HG03095 (cell line): Measurements from ENCODE around the gene CPEB4.

Experiments used
- ATAC-seq: cut with Tn5 transposase; IDR thresholded peaks from one replicate; pipeline ENCODE4 v1.9.1; 2021; ENCODE audit warnings: moderate library complexity; ENCODE audit not compliant: unreplicated experiment

Gene CPEB4

DNA sequence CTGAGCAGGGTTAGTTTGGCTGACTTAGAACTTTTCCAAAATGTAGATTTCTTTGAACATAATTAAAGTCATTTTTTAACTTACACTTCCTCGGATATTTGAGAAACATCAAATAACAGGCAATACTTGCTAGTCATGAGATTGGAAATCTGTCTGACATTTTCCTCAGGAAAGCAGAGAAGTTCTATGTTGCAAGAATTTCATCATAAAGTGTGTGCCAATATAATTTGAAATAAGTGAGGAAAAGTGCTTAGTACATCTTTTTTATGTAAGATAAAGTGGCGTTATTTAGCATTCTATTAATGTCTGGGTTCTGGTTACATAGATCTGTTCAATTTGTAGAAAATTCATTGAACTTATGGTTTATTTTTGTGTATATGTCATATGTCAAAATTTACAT lies 52.1 kb downstream of the CPEB4 start:
- no peak for ATAC-seq

DNA sequence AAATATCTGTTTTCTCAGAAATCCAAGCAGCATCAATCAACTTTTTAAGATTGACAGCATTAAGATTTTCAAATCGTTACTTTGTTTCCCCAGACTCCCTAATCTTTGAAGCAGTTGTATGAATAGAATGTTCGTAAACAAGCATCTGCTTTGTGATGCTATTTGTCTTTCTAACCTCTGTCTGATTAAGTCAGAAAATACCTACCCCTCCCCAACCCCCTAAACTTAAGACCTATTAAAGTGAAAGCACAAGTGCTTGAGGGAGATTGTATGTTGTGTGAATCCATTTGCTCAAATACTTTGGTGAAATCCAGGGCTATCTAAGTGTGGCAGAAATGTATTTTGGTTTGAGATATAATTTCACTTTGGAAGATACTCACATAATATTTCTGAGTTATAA lies 53.0 kb downstream of the CPEB4 start:
- ATAC-seq, result no peak

DNA sequence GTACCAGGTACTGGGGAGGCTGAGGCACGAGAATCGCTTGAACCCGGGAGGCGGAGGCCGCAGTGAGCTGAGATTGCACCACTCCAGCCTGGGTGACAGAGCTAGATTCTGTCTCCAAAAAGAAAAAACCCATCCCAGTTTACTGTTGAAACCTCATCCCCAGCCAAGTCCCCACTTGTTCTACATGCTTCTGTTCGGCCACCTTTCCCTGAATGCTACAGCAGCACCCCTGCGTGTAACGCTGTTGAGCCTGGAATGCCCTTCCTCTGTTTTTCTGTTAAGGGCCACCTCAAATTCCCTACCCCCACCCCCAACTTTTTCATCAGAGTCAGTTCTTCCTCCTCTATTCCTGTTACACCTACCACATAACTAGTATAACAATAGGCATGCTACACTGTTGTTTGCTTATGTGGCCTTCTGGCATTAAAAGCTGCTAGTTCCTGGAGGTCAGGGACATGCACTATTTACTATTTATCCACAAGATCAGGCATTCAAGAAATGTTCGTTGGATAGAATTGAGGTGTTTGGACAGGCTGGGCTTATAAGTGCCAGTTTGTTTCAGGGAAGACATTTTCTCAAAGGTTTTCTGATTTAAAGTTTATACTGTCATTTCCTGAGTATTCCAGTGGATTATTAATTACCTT lies 53.7 kb downstream of the CPEB4 start:
- ATAC-seq, result no peak

DNA sequence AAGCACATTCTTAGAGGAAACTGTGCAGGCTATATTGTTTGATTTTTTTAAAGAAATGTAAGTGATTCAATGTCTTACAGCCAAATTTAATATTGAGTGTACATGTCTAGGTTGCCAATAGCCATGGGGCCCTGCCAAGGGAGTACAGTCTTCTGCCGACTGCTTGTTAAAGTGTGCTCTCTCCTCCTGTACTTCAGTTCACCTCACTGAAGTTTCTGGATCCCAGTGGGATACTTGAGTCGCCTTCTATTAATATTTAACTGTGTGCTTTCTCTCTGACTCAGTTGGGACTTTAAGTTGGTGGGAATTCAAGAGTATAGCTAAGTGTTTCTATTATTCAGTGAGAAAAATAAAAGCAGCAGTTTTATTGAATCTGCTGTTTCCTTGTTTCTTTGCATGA lies 56.4 kb downstream of the CPEB4 start:
- no peak for ATAC-seq

DNA sequence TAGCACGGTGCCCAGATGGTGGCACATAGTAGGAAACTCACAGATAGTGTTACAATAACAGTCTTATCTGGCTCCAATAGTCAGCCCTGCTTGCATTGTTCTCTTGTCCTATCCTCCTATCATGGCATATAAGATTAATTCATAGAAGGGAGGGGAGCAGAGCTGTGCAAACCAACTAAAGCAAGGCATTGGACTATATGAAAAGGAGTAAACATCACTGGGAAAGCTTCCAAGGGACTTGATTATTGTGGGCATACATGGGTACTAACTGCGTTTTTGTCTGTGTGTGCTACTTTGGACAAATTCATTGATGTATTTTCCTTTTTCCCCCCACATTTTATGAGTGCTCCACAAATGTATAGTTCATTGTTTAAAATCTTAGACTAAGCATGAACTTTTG lies 57.0 kb downstream of the CPEB4 start:
- ATAC-seq, result no peak

DNA sequence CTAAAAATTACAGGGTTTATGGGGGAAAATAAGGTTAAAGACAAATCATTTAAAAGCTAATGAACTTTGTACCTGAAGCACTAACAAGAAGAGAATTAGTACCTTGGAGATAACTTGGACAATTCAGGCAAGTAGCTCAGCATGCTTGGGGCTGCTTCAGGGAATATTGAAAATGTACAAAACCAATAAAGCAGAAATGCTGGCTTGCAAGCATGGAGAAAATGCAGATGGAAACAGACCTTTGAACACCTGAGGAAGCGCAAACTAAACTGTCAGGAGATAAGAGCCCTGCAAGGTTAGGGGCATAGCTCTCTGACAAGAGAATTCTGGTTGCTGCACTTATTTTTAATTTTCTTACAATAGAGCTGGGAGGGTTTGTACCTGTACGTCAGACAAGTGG lies 58.2 kb downstream of the CPEB4 start:
- no peak for ATAC-seq

DNA sequence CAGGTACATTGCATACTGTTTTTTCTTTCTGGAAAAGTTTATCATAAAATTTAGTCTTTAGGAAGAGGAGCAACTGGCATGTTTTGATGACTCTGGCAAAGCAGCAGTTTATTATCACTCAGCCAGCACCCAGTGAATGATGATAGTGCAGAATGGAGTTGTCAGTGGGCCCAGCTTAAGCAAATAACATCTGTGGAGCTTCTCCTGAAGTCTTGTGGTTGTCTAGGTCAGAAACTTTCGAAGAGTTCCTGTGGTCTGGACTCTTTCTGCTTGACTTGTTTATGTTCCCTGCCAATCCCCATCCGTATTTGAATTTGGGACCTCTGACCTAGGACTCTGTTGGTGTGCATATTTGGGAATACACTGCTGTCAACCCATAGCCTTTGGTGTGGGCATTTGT lies 62.7 kb downstream of the CPEB4 start:
- ATAC-seq, result no peak

DNA sequence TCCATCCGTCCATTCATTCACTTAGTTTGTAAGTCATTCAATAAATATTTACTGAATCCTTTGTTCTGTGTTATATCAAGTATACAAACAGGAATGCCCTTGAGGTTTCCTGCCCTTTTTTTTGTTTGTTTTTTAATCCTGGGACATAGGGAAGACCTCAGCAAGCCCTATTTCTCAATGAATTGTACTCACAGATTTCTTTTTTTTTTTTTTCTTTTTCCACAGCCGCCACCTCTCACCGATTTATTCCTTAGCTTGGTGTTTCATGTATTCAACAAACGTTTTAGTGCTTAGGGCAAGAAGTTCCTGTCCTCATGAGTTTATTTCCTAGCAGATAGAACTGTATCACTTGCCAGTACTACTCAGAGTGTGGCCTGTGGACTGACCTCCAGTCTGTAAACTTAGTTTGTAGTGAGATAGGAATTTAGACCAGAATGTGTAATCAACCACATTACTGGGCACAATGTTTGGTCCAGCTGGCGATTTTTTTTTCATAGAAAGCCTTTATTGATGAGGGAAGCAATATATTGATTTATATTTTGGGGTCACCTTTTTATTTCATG lies 65.5 kb downstream of the CPEB4 start:
- no peak for ATAC-seq

DNA sequence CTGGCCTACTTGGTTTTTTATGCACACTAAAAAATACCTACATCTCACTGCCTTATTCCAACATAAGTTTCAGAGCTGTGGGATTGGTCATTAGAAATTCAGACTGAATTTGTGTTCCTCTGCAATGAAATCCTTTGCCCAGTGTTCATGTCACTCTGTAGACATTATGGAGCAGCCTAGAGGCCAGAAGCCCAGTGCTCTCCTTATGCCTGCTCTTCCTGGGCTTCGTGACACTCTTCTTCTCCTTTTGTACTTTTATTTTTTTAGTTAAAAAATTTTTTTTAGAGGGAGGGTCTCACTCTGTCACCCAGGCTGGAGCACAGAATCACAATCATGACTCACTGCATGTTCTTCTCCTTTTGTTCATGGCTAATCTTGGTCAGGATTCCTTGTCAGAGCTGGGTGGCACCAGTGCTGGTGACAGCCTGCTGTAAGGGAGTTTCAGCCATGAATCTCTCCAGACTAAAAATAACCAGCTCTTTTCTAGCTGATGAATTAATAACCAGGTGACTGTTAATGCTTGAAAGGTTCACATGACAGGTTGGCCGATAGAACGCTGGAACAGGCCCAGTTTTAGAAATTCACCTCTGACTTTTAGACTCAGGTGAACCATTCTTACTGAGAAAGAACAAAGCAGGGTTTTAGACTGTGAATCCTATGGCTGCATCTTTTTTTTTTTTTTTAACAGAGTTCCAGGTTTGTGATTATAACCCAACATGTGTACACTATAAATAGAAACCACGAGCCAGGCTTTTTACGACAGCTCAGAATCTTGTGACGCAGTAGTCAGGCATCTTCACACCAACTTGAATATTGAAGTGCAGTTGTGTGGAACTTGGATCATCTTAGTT lies 66.7 kb downstream of the CPEB4 start:
- no peak for ATAC-seq

DNA sequence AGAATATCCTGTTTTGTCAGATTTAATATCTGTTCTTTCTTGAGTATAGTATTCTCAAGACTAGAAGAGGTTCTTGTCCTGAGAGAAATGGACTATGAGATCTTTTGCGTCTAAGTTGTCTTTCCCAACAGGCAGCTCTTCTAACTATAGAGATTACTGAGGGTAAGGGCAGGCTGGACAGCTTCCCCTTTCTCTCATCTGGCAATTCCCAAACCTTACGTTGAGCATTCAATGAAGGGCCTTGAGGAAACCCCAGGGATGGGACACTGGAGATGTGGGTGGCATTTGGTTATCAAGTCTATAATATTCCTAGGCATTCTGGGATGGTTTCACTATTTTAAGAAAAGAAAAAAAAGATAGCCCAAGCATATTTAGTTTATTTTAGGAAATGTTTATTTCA lies 72.8 kb downstream of the CPEB4 start:
- no peak for ATAC-seq

DNA sequence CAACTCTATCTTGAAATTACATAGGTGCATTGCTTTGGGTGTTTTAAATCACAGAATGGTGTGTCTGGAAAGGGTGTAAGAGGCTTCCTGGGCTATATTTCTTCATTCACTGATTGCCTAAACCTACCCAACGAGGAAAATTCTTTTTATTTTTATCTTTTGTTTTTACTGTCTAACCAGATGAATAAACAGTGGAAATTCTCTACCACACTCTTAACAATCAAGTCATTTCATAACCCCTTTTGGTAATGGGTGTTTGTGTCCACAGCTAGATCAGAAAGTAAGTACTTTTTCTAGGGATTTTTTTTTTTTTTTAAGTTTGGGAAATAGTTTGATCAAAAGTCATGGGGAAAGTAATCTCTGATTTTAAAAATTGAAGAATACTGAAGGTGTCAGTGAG lies 73.3 kb downstream of the CPEB4 start:
- no peak for ATAC-seq

DNA sequence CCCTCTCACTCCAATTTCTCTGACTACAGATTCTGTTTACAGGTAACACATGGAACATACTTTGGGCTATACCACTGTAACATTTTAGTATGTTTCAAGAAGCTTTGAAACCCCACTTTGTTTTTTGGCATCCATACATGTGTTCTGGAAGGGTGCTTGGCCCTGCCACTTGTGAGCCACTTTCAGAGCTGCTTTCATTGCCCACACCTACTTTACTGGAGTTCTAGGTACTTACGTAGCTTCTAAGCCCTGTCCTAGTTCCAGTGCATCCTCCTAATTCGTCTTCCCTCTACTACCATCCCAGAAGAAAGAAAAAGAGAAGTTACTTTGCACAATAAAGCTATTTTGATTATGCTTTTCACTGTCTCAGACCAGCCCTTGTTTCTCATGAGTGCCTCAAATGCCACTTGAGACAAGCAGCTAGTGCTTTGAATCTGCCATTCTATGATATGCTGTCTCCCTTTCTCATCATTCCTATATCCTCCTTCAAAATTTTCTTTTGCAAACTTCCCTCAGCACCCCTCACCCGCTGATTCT lies 74.4 kb downstream of the CPEB4 start:
- ATAC-seq, result no peak

DNA sequence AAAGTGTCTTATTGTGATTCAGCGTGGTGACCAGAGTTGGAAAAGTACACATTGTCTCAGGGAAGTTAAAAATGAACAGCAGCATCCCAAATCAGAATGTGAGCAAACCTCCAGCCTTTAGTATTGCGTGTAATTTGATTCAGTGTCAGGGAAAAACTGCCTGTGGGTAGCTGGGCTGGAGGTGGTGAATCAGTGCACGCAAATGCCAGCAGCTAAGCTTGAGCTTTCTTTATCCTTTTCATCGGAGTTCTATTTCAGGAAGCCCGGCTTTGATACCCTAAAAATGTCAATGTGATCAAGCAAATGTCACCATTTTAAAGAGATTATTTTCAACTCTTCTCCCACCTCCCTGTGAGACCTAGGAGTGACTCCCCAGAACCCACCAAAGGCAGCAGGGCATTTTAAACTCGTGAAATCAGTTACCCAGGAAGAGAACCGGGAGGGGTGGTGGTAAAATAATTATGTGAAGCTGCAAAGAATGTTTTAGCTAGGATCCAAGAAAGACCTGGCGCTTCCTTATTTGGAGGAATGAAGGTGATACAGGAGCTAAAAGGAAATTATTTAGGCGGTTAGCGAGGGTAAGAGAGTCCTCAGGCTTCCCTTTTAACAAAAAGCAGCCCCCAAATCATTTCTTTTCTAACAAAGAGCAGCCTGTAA lies 75.2 kb downstream of the CPEB4 start:
- no peak for ATAC-seq

DNA sequence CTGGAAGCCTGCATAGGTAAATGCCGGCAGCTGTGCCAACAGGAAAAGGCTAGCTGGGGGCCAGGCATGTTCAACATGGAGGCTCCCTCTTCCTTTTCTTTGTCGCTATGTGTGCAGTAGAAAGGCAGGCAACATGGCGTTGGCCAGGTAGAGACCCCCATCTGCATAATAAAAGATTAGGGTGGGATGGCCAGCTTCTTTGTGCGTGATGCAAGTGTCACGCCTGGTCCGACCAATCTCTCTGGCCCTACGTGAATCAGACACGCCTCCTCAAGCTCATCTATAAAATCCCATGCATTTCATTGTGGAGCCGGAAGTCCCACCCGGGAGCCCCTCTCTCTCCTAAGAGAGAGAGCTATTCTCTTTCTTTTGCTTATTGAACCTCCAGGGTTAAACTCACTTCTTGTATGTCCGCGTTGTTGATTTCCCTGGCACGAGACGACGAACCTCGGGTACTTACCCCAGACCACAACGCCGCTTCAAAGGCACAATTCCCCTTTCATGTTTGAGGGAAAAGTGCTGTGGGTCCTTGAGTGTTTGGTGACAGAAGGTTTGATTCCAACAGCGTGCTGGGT lies 75.8 kb downstream of the CPEB4 start:
- no peak for ATAC-seq

DNA sequence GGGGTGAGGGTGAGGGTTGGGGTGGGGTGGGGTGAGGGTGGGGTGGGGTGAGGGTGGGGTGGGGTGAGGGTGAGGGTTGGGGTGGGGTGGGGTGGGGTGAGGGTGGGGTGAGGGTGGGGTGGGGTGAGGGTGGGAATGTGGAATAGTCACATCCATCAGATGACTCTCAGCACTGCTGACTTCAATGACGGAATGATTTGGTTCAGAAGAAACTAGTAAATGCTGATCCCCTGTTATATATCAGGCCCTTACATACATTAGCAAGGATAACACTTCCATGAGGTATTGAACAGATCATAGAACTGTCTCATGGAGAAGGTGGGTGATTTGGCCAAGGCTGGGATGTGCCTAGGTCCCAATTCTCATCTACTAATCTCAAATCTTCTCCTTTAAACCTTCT lies 76.4 kb downstream of the CPEB4 start:
- ATAC-seq, result no peak

DNA sequence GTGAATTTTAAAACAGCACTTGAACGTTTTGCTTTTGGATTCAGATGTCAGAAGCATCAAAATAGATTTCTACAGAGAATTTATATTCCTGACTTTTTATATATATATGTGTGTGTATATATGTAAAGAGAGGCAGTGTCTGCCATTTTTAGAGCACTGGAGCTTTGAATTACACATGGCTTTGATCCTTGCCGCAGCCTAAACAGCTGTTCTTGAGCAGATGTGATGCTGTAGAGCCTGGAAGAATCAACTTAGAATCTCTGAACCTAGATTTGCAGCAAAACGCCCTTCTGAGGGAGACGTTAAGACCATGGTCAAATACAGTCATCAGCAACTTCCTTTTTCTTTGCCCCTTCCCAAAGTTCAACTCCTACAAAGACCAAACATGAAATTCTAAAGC lies 79.1 kb downstream of the CPEB4 start:
- ATAC-seq, result no peak

DNA sequence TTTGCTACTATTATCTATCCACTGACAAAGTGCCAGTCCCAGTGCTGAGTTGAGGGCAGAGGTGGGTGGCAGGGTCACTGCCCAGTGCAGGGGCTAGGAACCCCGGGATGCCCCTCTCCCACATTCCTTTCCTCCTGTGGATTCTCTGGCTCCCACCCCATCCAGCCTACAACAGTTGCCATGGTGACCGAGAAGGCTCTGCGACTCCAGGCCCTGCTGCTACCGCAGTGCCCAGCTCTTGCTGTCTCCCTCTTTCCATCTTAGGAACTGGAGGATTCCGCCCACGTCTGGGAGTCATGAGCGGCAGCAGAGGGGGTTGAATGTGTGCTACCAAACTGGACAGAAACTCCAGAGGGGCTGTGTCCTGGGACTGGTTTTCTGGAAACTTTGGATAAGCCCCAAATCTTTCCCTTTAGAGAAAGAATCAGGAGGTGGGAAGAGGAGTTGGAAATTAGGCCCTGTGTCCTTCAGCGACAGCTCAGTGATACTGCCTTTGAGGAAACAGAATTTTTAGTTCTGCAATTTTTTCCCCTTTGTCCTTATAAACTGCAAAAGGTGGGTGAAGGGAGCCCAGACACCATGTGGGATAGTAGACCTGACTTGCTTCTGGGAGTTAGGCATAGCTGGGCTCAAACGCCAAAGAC lies 80.1 kb downstream of the CPEB4 start:
- no peak for ATAC-seq

DNA sequence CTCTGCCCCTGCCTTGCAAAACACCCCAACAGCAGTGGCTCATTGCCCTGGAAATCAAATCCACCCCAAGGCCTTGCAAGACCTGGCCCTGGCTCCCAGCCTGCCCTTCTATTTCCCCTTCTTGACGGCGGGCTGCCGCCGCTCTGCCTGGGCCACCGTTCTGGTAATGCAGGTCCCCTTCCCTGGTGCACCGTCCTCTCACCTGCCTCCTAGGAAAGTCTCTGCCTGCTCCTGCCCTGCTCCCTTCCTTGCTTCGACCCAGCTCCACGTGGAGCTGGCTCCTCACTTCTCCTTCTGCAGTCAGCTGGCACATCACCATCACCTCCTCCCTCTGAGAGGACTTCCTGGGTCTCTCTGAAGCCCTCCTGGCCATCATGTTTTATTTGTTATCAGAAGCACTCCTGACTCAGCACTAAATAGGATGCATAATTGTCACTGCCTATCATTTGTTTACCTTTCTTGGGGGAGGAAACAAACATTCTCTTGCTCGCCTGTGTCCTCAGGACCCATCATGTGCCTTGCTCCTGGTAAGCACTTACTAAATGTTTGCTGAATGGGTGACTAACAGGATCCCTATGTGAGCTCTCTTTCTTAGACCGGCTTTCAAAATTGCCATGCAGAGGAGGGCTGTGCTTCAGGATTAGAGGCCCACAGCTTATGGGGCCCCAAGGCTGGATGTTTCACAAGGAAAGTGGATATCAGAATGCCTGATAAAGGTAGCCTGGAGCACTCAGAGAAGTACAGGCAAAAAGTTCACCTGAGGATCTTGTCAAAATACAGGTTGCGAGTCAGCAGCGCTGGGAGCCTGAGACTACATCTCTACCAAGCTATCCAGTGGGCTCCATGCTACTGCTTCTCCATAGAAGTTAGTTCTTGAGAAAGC lies 81.3 kb downstream of the CPEB4 start:
- no peak for ATAC-seq

DNA sequence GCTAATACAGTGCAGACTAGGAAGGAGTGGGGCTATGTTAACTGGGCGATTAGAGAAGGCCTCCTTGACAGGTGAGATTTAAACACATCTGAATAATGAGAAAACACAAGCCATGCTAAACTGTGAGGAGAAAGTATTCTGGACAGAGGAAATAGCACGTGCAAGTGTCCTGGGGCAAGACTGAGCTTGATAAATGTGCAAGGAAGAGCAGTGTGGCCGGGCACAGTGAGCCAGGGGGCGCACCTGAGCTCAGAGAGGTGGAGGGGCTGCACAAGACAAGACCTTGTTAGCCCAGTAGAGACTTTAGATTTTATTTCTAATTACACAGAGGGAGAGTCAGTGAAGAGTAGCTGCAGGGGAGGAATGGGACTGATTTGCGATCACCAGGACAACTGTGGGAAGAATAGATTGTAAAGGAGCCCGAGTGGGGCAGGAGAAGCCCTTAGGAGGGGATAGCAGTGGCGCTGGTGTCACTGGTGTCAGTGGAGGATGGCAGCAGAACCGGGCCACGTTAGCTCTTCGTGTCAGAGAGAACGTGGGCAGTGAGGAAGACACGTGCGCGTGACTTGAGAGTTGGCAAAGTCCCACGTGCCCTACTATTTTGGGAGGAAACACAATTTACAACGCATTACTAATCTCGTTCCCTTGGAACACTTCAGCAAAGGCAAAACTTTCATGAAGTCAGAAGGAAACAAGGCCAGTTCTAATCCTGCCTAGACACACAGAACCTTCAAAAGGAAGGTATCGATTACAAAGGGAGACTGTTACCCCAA lies 82.9 kb downstream of the CPEB4 start:
- ATAC-seq, result no peak
